ENCODE results near the gene TSKU.

Gene TSKU

DNA sequence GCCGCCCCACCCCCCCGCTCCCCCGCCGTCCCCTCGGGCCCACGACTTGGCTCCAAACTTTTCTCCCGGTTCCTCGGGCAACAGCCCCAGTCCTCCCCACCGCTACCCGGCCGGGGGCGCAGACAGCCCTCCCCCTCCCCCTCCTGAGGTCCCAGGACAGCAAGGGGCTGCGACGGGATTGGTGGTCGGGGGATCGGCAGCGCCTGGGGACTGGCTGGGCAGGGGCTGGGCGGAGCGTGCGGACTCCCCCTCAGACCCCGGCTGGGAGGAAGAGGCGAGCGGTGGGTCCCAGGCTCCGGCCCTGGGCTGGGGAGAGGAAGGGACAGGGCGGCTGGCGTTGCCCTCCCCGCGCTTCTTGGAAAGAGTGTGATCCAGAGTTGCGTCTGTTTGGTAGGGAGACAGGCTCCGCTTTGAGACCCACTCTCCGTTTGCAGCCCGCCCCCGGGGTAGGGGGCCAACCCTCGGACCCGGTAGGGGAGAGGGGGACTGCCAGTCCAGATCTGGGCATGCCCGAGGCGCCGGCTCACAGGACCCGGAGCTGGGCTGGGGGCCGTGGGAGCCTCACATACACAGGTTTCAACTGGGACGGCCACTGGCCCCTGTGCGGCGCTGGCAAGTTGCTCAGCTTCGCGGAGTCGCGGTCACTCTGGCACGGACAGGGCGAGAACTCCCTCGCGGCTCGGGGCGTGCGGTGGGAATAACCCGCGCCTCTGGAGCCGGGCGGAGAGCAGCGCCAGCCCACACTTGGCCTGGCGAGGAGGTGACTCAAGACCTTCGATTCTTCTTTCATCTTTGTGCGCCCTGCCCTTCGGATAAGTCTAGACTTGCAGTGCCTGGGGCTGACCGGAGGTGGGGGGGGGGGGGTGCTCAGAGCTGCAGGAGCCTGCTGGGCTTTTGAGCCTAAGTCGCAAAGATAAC, 999 bp downstream of the TSKU start:
- TF ChIP-seq, protein P1, sequence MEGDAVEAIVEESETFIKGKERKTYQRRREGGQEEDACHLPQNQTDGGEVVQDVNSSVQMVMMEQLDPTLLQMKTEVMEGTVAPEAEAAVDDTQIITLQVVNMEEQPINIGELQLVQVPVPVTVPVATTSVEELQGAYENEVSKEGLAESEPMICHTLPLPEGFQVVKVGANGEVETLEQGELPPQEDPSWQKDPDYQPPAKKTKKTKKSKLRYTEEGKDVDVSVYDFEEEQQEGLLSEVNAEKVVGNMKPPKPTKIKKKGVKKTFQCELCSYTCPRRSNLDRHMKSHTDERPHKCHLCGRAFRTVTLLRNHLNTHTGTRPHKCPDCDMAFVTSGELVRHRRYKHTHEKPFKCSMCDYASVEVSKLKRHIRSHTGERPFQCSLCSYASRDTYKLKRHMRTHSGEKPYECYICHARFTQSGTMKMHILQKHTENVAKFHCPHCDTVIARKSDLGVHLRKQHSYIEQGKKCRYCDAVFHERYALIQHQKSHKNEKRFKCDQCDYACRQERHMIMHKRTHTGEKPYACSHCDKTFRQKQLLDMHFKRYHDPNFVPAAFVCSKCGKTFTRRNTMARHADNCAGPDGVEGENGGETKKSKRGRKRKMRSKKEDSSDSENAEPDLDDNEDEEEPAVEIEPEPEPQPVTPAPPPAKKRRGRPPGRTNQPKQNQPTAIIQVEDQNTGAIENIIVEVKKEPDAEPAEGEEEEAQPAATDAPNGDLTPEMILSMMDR (IDR thresholded peaks at IDR 0.05; ENCODE audit: borderline replicate concordance, insufficient read depth, low read depth, low read length), result no peak
- H3K4me3 ChIP-seq (ENCODE audit: low read depth, low read length), result no peak overlapping the region

DNA sequence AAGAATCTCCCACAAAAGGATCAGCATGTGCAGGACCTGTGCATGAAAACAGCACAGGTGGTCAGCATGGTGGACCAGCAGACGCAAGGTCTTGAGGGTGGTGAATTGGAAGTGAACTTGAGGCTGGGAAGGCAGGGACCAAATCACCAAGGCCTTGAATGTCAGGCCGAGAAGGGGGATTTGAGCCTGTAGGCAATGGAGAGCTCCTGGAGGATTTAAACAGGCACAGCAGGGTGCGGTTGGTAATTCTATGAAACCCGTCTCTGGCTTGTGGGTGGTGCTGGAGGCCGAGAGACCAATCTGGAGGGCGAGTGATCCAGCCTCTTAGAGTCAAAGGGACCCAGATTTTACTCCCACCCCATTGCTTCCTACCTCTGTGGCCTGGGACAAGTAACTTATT, 2.4 kb downstream of the TSKU start:
- TF ChIP-seq, protein P1 (IDR thresholded peaks at IDR 0.05; ENCODE audit: borderline replicate concordance, insufficient read depth, low read depth, low read length), result no peak
- H3K4me3 ChIP-seq (ENCODE audit: low read depth, low read length), result no peak overlapping the region

DNA sequence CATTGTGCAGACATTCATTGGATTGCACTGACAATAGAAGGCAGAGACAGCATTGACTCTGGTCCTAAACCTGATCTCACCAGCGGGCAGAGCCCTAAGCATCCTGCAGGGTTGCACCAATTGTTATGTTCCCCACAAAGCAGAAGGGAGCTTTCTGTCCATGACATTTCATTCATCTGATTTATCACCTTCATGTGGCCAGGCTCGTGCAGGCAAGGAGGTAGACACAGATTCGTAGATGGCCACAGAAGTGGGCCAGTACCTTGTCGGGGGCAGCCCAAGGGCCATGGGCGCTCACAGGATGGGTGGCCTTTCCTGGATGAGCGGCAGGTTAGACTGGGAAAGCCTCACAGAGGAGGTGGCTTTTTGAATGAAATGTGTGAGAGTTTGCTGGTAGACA, 2.9 kb downstream of the TSKU start:
- TF ChIP-seq, protein P1 (IDR thresholded peaks at IDR 0.05; ENCODE audit: borderline replicate concordance, insufficient read depth, low read depth, low read length), result no peak
- H3K4me3 ChIP-seq (ENCODE audit: low read depth, low read length), result no peak overlapping the region

DNA sequence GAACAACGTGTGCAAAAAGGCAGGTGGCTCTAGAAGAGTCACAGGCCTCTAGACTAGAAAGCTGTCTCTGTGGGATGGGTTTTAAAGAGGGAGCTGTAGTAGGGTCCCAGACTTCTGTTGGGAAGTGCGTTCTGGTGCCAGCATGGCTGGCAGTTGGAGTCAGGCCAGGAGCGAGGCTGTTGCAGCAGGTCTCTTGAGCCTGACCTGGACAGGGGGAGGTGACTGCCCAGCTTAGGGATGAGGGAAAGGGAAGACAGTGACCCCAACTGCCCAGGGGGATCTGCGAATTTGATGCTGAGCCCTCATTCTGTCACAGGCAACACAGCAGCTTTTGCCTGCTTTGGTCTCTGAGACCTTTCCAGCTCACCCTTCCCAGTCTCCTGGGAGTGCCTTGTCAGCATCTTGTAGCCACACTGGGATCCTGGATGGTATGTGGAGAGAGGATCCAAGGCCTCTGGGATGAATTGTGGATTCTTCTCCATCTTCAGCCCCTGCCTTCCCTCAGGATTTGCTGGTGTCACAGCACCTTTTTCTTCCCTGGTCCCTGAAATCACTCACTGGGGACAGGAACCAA, 3.4 kb downstream of the TSKU start:
- TF ChIP-seq, protein P1 (IDR thresholded peaks at IDR 0.05; ENCODE audit: borderline replicate concordance, insufficient read depth, low read depth, low read length), result no peak
- no peak overlapping the region for H3K4me3 ChIP-seq (ENCODE audit: low read depth, low read length)

DNA sequence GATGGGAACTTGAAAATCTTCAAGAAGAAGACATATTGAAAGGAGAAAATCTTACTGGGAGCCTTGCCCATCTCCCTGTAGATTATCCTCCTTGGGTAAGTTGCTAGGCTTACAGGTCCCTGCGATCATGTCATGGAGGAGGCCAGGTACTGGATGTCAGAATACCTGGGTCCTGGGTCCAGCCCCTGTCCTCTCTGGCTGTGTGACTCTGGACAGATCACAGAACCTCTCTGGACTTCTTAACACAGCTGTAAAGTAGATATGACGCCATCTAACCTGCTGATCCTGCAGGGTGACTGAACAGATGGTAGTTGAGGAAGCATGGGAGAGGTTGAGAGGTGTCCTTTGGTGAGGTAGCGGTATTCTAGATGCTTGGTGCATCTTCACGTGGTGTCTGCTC, 4.1 kb downstream of the TSKU start:
- TF ChIP-seq, protein P1 (IDR thresholded peaks at IDR 0.05; ENCODE audit: borderline replicate concordance, insufficient read depth, low read depth, low read length), result no peak
- no peak overlapping the region for H3K4me3 ChIP-seq (ENCODE audit: low read depth, low read length)

DNA sequence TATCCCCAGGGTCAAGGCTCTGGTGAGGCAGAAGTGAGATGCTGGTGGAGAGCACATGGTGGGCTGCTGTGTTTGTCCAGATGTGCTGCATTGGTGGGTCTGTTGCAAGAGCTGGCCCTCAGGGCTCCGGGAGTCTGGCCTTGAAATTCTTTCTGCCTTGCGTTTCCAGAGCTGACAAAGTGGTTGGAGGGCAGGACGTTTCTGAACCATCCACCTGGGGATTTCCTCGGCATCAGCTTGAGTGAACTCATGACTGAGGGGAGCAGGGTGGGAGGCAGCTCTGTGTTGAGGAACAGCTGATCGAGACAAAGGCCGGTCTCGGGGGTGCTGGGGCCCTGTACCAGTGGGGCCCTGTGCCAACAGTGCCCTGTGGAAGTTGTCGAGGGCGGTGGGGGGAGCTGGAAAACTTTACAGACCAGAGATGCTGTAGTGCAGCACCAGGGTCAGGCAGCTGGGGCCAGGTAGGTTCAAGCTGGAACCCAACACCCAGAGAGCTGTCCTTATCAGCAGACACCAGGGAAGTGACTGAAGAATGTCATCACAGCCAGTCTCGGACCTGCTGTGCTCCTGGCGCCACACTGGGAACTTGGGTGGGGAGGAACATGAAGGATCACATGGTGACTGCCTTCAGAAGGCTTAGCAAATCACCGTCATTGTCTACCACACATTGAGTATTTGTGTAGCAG, 4.9 kb downstream of the TSKU start:
- no peak overlapping the region for H3K4me3 ChIP-seq (ENCODE audit: low read depth, low read length)
- TF ChIP-seq, protein P1 (IDR thresholded peaks at IDR 0.05; ENCODE audit: borderline replicate concordance, insufficient read depth, low read depth, low read length), result no peak
